ENCODE results near the gene GPNMB. TPM values are rescaled to one million over a fixed set of nuclear protein-coding genes. Genes with fewer than 3 reads are reported as not detected.
"Not testable (repeated sequence)": the region's sequence is repeated elsewhere in the genome, so short reads cannot be mapped to it uniquely, and the experiment has no call there.

Gene GPNMB
- total RNA-seq, 4 donors from 2014 or later: 8.0 to 36.5 (median 27.1) TPM

GRCh38 chr7:23218196-23218595 is 28.4 kb upstream of the GPNMB start:
- Histone ChIP-seq H3K27ac (no peak overlapping the region), H3K27me3 (no peaks in the 10 kb centered on the region), H3K4me3 (no peak overlapping the region), H3K4me1 (peaks cover 0 to 3% (median 0%) of the 10 kb centered on the region in 4 donors), H3K9me3 (no peaks in the 10 kb centered on the region), H3K36me3 (no peaks in the 10 kb centered on the region)
- no peak for DNase-seq
- WGBS, 2 donors (ENCODE audit: low coverage in 1 of 2): 48 to 56% methylated on average over 3 of the region's 3 CpGs
- in situ Hi-C loops (cut with MboI; ENCODE audit: low pct_ligation_motif_present in 1 of 4, low pct_unique_long_range_greater_than_20kb in 1 of 4, low sequenced_read_pairs in 3 of 4) (no loop called here), intact Hi-C loops (cut with DNase I; ENCODE audit: low total_unique reads) (no loop called here)
- TF ChIP-seq CTCF (IDR thresholded peaks at IDR 0.05) (no peak), POLR2AphosphoS5 (IDR thresholded peaks at IDR 0.05) (no peak), EP300 (IDR thresholded peaks at IDR 0.05; ENCODE audit: low read depth) (no peak), POLR2A (IDR thresholded peaks at IDR 0.05) (no peak)

- in situ Hi-C loops (cut with MboI; ENCODE audit: low pct_ligation_motif_present in 1 of 4, low pct_unique_long_range_greater_than_20kb in 1 of 4, low sequenced_read_pairs in 3 of 4) (no loop called here), intact Hi-C loops (cut with DNase I; ENCODE audit: low total_unique reads) (no loop called here)
- H3K9me3 ChIP-seq: no peaks in the 10 kb centered on the region
- H3K4me3 ChIP-seq: no peak overlapping the region
- H3K27ac ChIP-seq: no peak overlapping the region
- no peaks in the 10 kb centered on the region for H3K27me3 ChIP-seq
- 78% methylated on average over 10 of the region's 10 CpGs; no CpG with 5 or more reads in 1 of the 2 donors for WGBS, 2 donors (ENCODE audit: low coverage in 1 of 2)
- no peak for TF ChIP-seq EP300 (IDR thresholded peaks at IDR 0.05; ENCODE audit: low read depth)
- no peak for DNase-seq
- H3K36me3 ChIP-seq: no peaks in the 10 kb centered on the region
- H3K4me1 ChIP-seq: no peaks in the 10 kb centered on the region
Measured at GRCh38 chr7:23220690-23221305, 25.8 kb upstream of the GPNMB start.

- DNase-seq: no peak
- 45 to 48% methylated on average over 4 to 5 of the region's 5 CpGs for whole genome bisulfite sequencing, 2 donors (ENCODE audit: low coverage in 1 of 2)
- no peak overlapping the region for H3K27ac ChIP-seq
- H3K4me3 ChIP-seq: no peak overlapping the region
- no peak for TF ChIP-seq CTCF (IDR thresholded peaks at IDR 0.05)
- no peak for TF ChIP-seq POLR2A (IDR thresholded peaks at IDR 0.05)
- TF ChIP-seq POLR2AphosphoS5 (IDR thresholded peaks at IDR 0.05): no peak
- TF ChIP-seq EP300 (IDR thresholded peaks at IDR 0.05; ENCODE audit: low read depth): no peak
- H3K27me3 ChIP-seq: no peaks in the 10 kb centered on the region
- in situ Hi-C loops (cut with MboI; ENCODE audit: low pct_ligation_motif_present in 1 of 4, low pct_unique_long_range_greater_than_20kb in 1 of 4, low sequenced_read_pairs in 3 of 4) (no loop called here), intact Hi-C loops (cut with DNase I; ENCODE audit: low total_unique reads) (no loop called here)
- no peaks in the 10 kb centered on the region for H3K4me1 ChIP-seq
- no peaks in the 10 kb centered on the region for H3K9me3 ChIP-seq
- H3K36me3 ChIP-seq: no peaks in the 10 kb centered on the region
Measured at GRCh38 chr7:23222439-23223030, 24.0 kb upstream of the GPNMB start.

- 76 to 81% methylated on average over 3 to 4 of the region's 4 CpGs for WGBS, 2 donors (ENCODE audit: low coverage in 1 of 2)
- H3K36me3 ChIP-seq; H3K9me3 ChIP-seq; intact Hi-C loops (cut with DNase I; ENCODE audit: low total_unique reads); H3K4me1 ChIP-seq; DNase-seq; H3K27me3 ChIP-seq; H3K27ac ChIP-seq; H3K4me3 ChIP-seq; in situ Hi-C loops (cut with MboI; ENCODE audit: low pct_ligation_motif_present in 1 of 4, low pct_unique_long_range_greater_than_20kb in 1 of 4, low sequenced_read_pairs in 3 of 4): not testable (repeated sequence)
Measured at GRCh38 chr7:23224364-23224763, 22.2 kb upstream of the GPNMB start.

GRCh38 chr7:23226844-23227450 is 19.6 kb upstream of the GPNMB start:
- Histone ChIP-seq H3K4me1 (no peaks in the 10 kb centered on the region), H3K36me3 (no peaks in the 10 kb centered on the region), H3K9me3 (no peaks in the 10 kb centered on the region), H3K27me3 (no peaks in the 10 kb centered on the region), H3K4me3 (no peak overlapping the region), H3K27ac (no peak overlapping the region)
- intact Hi-C loops (cut with DNase I; ENCODE audit: low total_unique reads): no loop called here
- in situ Hi-C loops (cut with MboI; ENCODE audit: low pct_ligation_motif_present in 1 of 4, low pct_unique_long_range_greater_than_20kb in 1 of 4, low sequenced_read_pairs in 3 of 4): no loop called here
- no peak for DNase-seq
- WGBS, 2 donors (ENCODE audit: low coverage in 1 of 2): 35 to 55% methylated on average over 3 to 4 of the region's 4 CpGs
- TF ChIP-seq POLR2AphosphoS5 (IDR thresholded peaks at IDR 0.05) (no peak), POLR2A (IDR thresholded peaks at IDR 0.05) (no peak), CTCF (IDR thresholded peaks at IDR 0.05) (no peak), EP300 (IDR thresholded peaks at IDR 0.05; ENCODE audit: low read depth) (no peak)
